Amygdala (tissue), 56 donors: ENCODE data around the gene OAT.

Experiments
- DNase-seq, 56 donors: peaks; one replicate each; lab custom pipeline; 2025; lab: John Stamatoyannopoulos, UW

The OAT gene

DNA sequence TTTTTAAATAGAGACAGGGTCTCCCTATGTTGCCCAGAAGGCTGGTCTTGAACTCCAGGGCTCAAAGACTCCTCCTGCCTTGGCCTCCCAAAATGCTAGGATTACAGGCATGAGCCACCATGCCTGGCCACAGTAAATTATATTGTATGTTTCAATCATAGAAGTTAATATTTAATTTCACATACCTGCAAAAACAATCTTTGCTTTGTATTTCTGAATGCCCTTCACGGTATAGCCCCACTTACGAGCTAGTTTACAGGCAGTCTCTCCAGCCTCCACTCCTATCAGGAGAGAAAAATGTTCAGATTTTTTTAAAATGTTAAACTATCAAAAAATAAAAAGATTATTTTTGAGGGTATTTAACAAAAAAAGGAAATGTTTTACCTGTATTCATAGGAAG, 10.4 kb downstream of the OAT start:
- no peak for DNase-seq

DNA sequence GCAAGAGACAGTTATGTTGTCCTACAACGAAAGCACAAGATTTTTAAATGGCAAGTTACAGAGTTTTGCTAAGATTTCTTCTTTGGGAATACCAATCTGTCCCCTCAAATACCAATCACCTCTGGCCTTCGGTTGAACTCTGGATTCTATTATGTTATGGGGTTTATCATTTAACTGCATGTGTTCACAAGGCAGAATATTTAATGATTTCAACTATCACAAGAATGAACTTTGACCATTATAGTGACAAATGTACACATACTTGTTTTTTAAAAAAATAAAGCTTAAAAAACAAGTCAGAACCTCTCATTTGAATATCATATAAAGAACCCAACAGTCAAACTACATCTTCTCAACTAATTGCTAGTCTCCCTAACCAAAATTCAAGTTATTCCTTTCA, 11.3 kb downstream of the OAT start:
- DNase-seq: no peak

DNA sequence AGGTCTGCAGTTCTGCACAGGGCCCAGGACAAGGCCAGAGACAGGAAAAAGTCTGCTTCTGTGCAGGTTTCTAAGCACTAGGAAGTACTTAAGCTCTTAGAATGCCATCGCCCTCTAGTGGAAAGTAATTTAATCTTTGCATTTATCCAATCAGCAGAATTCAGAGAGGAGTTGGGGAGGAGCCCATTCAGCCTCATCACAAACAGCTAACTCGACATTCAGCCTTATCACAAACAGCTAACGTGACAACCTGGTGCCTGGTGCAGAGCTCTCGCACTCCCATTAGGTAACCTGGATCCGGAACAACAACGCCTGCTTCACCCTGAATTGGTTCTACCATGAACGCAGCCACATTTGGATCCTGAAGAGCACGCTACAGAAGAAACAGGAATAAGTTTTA, 15.2 kb downstream of the OAT start:
- DNase-seq: peak in 3 of 56 donors; percentile 17 to 27 (median 19)

DNA sequence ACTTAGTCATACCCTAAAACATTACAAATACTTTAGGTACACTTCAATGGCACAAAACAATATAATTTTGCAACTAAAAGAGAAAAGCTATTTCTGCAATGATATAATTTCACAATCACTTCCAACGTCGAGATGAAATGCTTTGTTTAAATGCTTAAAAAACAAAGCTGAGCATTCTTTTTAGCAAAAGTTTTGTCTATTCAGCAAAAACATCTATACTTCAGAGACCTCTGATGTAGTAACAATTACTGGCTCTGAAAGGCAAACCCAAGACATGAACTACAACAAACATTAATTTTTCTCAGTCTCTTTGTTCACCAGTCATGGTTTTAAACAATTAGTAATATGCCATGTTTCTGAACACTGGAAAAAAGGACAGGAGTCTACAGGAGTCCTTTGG, 16.4 kb downstream of the OAT start:
- no peak for DNase-seq

DNA sequence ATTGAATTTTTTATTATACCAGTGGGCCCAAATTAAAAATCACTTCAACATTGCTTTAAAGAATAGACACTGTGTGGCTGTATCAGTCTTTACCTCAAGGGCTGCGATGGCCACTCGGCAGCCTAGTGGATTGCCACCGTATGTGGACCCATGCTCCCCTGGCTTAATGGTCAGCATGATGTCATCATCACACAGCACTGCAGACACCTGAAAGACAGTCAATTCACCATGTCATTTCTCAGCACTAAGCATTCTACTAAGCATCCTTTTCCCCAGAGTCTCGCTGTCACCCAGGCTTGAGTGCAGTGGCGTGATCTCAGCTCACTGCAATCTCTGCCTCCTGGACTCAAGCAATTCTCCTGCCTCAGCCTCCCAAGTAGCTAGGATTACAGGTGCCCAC, 17.1 kb downstream of the OAT start:
- no peak for DNase-seq

DNA sequence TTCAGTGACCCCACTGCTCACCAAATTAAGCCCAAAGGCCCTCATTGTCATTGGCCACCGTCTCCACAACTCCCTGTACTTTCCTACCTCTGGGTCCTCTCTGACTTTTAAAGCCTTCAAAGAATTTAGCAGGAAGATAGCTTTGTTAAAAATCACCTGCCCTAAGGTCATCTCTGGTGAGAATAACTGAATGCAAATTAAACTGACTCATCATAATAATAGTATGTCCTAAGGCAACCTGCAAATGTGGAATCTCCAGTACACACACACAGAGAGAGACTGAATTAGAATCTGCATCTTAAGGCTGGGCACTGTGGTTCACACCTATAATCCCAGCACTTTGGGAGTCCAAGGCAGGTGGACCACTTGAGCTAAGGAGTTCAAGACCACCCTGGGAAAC, 24.1 kb downstream of the OAT start:
- no peak for DNase-seq

DNA sequence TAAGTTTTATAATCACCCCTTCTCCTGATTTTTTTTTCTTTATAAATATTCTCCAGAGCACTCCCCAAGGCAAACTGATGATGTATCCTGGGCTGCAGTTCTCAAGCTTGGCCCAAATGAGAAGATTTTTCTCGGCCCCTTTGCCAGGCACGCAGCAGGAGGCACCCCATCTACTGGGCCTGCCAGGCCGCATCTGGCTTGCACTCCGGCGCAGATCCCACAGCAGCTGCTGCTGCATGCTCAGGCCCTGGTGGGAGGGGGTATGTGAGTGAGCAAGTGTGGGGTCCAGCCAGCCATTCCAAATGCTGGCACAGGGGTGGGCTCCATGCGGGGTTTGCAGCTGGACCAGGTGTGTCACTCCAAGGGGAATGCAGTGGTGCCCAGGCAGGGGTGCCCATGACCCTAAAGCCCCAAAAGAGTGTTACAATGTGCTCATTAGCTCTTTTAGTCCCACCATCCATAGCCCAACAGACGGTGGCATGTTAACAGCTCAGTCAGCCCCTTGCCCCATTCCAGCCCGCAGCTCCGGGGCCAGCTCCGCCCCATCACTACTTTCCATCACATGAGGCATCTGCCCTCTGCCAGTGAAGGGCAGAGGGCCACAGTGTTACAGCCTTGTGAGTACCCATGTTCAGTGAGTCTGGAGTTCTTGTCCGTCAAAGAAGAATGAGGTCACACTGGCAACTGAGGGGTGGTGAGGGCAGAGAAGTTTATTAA, 25.9 kb downstream of the OAT start:
- no peak for DNase-seq

DNA sequence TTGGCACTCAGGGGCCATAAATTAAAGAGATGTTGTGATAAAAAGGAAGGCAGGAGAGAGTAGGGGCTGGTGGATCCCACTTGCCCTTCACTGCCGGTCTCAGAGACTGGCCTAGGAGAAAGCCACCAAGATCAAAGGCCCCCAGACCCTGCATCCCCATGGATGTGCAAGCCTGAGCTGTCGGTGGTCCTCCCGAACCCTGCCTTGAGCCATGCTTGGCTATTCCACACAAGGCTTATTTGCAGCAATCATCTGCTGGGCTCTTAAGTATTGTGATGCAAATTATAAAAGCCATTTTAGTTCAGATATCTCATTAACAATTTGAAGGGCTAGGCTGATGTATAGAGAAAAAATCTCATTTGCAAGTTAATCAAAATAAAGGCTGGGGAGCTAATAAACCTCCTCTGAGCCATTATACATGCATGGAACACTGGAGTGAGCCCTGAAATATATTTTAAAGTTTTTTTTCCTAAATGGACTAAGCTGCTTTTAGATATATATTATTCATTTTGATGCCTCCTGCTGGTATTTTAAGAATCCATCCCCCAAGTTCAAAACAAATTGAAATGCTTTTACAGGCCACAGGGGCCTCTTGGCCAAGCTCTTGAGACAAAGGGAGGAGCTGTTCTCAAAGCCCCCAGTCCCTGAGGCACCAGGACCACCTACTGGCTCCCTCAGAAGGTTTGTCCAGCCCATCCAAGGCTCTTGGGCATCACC, 28.1 kb downstream of the OAT start:
- DNase-seq: no peak

DNA sequence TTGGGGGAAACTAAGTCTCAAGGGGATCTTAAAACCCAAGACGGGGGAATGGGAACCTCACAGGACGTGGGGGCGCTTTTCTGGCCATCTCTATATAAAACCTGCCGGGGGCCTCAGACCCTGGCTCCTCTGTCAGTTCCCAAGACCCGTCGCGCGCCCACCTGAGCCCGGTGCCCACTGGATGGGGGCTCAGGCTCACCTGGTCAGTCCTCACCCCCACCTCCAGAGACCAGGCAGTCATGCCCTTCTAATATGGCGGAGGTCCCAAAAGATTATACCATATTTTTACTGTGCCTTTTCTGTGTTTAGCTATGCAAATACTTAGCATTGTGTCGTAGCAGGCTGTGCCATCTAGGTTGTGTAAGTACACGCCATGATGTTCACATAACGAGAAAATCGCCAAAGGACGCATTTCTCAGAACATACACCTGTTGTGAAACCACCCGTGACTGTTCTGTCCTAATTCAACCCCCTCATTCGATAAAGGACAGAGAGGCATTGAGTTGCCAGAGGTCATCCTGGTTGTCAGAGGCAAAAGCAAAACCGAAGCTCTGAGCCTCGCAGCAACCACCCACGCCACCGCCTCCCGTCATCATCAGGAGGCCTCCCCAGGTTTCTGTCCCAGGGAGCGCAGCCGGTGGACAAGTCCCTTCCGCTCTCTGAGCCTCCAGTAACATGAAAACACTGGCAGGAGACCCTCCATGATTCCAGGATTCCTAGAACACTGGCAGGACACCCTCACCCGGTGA, 28.9 kb downstream of the OAT start:
- DNase-seq: no peak

DNA sequence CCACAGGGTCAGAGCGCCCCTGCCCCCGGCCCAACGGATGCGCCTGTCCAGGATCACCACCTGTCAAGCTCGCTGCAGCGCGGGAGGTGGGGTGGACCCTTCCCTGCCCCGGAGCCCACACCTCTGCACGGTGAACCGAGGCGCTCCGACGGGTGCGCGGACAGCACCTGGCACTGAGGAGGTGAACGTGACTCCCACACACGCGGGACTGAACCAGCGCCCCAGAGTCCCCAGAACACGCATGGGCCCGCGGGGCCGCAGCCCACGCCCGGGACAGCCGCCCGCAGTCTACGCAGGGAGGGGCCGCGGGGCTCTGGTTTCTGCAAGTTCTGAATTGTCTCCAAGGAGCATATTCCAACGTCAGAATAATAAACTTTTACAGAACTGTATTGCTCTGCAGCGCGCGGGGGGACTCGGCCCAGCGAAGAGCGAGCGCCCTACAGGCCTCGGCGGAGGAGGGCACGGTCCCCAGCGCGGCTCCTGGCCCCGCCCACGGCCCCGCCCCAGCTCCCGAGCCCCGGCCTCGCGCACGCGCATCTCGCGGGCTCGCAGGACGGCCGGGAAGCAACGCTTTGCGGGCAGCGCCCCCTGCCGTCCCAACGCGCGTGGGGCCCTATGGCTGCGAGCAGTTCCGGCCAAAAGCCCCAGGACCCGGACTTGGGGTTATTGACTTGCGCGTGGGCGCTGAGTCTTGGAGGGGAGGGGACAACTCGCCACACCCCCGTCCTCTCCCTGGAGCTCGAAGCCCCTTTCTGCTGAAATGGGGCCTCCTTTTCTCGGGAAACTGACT, 29.7 kb downstream of the OAT start:
- DNase-seq: peak in 54 of 56 donors; percentile 26 to 92 (median 72)

DNA sequence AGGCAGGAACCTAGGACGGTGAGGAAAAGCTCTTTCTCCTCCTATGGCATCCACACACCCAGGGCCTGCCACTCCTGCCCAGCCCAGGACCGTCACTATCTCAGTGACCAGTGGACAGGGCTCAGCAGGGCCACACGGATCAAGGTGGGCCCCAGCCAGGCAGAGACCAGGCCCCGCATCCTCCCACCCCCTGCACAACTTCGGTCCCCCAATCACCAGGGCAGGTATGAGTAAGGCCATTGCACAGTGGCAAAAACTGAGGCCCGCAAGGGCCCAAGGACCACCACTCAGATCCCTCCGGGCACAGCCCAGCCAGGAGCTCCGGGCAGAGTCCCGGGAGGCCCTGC, 30.3 kb downstream of the OAT start:
- no peak for DNase-seq

DNA sequence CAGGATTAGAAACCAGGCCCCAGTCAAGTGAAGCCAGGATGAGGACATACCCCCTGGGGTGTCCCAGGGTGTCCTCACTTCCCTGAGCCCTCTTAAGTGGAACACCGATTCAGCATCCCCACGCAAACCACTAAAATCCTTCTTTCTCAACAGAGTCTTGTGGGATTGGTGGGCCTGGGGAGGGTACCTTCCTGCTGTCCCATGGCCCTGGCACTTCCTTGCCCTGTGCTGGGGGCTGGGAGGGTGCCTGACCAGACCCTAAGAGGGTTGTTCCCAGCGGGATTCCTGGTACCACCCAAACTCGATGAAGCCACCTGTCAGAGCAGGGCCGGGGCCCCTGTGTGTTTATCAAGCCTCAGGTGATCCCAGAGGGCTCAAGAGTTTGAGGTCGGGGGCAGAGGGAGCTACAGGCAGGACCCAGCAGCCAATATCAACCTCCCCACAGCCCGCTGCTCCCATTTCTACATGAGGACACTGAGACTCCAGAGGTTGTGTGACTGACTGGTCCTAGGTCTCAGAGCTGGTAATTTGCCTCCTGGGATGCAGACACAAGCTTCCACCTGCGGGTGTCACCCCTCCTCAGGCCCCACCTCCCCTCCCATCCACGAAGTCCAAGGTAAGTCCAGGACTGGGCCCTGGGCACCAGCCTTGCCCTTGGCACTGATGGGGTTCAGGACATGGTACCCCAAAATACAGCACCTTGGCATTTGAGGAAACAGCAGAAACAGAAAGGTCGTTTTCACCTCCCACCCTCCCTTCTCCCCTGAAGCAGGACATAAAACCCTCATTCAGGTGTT, 31.4 kb downstream of the OAT start:
- no peak for DNase-seq

DNA sequence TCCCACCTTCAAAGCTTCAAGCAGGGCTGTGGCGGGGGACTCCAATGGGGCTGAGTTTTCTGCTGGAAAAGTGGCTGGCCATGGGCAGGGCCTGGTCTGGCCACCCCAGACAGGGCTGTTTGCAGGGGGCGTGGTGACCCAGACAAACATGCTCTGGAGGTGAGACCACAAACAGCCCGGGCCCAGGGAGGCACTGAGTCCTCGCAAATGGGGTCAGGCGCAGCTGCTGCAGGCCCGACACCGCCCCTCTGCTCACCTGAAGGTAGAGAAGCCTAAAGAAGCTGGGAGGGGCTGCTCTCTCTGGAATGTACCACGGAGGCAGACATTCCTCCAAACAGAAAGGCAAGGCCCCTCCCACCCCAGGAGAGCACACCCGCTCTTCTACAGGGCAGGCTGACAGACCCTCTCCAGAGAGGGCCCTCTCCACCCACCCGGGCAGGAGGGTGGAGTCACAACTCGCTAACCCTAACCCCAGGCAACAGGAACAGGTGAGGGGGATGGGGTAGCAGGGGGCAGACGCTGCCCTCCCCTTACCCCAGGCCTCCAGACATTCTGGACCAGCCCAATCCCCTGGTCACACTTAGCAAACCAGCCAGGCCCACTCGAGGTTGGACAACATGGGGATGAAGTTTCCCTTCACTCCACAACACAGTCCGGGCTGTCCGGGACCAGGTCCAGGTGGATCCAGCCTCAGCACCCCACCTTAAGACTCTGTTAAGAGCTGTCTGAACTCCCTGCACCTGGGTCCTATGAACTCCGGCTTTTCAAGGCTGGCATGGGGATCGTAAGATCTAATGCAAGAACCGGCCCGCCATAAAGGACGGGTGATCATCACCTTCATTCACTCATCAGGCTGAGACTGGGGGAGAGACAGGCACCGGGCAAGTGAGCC, 32.3 kb downstream of the OAT start:
- no peak for DNase-seq

DNA sequence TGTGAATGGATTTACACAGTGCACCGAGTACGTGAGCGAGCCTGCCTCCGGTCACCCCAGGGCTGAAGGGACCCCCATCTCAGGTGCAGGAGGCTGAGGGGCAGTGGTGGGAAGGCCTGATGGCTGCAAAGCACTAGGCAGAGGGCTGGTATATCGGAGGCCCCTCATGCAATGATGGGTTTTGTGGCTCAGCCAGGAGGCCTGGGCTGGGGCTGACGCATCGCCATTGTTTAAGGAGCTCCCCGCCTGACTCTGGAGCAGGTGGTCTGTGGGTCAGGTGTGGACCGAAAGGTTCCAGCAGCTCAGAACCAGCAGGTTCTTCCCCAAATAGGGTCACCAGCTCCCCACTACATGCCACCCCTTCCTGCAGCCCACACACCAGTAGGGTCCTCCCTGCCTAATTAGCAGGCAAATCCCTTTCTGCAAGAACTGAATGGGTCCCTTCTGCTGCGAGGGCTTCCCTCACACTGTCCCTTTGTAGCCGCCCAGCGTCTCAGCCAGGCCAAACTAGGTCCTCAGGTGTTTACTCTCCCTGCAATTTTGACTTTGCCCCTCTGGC, 33.0 kb downstream of the OAT start:
- DNase-seq: no peak

DNA sequence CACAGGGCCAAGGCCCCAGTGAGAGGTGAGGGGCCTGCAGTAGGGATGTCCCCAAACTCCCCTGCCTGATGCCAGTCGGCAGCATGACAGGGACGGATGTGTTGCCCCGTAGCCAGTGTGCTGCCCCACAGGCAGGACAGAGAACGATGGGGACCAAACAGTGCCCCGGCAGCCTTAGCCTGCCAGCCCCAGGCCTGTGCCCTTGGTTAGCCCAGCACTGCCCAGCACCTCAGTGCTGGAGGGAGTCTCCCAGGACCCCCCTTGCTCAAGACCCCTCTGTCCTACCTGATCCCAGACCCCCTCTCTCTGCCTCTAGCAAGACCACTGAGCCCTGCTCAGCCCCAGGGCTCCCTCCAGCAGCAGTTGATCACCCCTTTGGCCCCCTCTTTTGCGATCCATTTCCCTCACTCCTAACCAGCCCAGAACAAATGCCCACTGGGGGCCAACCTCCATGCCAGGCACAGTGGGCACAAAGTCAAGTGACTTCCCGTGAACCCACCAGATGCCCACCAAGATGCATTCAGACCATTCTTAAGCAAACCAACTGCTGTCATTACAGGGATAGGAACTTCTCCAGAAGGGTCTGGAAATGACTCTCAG, 34.0 kb downstream of the OAT start:
- DNase-seq: no peak

DNA sequence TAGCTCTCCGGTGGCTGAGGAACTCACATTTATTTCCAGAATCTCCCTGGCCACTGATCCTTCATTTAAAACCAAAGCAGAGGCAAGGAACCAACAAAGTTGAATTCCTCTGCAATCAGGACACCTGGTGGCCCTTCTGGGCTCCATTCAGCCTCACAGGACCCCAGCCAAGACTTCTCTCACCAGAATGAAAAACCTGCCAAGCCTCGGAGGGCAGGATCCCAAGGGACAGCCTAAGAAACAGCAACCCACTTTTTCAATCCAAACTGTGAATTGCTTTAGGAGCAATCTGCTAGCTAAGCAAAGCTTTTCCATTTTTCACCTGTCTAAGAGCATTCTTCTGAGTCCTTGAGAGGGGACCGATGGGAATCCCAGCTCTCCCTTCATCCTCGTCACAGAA, 34.6 kb downstream of the OAT start:
- peak in 3 of 56 donors; percentile 7 to 31 (median 10) for DNase-seq

DNA sequence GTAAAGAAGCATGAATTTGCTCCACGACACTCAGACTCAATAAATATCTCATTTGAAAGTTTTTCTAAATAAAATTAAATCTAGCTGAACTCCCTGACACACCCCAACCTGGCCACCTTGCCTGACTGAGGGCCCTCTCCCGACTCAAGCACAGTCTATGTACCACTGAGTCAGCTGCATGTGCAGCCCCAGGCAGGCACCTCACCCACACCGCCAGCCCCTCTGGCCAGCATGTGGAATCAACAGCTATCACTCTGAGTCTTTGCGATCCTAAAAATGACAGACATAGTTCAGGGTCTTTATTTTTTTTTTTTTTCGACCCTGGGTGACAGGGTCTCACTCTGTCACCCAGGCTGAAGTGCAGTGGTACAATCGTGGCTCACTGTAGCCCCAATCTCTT, 35.2 kb downstream of the OAT start:
- no peak for DNase-seq

DNA sequence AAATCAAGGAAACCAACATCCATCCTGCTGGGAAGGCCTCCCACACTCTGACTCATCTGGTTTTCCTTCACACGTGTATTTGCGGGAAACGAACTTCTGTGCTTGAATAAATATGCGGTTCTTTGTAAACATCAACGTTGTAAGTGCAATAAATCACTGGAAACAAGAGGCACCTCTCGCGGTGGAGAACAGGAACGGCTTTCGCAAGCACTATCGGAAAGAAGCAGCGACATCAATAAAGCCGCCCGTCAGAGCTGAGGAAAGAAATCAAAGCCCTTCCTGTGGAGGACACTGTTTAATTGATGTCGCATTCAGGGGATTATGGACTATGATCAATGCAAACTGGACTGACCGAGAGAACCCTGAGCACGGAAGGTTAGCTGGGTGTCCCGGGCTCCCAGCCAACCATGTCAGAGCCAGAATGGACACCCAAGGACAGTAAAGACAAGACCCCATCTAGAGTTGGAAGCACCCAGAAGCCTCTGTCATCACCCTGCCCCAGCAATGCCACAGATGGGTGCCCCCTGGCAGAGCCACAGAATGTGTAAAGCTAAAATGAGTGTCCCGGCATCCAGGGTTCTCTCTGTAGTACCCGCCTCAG, 37.6 kb downstream of the OAT start:
- no peak for DNase-seq
